DOHH2 (cell line): Measurements from ENCODE around the gene KBTBD8.

Experiments used
- H3F3A ChIP-seq: fragments of 200-600 bp; sonication (generic), shearing (Covaris generic); 2 replicates; pipeline ENCODE4 v1.6.0; 2016; ENCODE audit warnings: antibody characterized with exemption, mild to moderate bottlenecking; ENCODE audit not compliant: control insufficient read depth, insufficient read depth
- H3K27ac ChIP-seq: fragments of 200-600 bp; sonication (generic); 2 replicates; pipeline ENCODE4 v1.5.1; 2014; ENCODE audit warnings: low read depth, mild to moderate bottlenecking, low read length, moderate library complexity
- H3K27me3 ChIP-seq: fragments of 200-600 bp; sonication (generic); 2 replicates; pipeline ENCODE4 v1.6.1; 2014; ENCODE audit warnings: mild to moderate bottlenecking, low read length, mixed read lengths; ENCODE audit not compliant: control insufficient read depth
- H3K36me3 ChIP-seq: fragments of 200-600 bp; sonication (generic); 2 replicates; pipeline ENCODE4 v1.6.1; 2014; ENCODE audit warnings: mild to moderate bottlenecking, low read length, moderate library complexity, mixed read lengths; ENCODE audit not compliant: control insufficient read depth
- H3K4me1 ChIP-seq: fragments of 200-600 bp; sonication (generic); 2 replicates; pipeline ENCODE4 v1.6.1; 2014; ENCODE audit warnings: mild to moderate bottlenecking, low read length, mixed read lengths; ENCODE audit not compliant: control insufficient read depth
- H3K4me2 ChIP-seq: fragments of 200-600 bp; sonication (generic); 2 replicates; pipeline ENCODE4 v1.6.0; 2014; ENCODE audit warnings: mild to moderate bottlenecking, low read length, moderate library complexity
- H3K4me3 ChIP-seq: fragments of 200-600 bp; sonication (generic); 2 replicates; pipeline ENCODE4 v1.5.1; 2014; ENCODE audit warnings: mild to moderate bottlenecking, low read length, mixed read lengths
- H3K79me2 ChIP-seq: fragments of 200-600 bp; sonication (generic); 2 replicates; pipeline ENCODE4 v1.6.1; 2014; ENCODE audit warnings: mild to moderate bottlenecking, low read length, mixed read lengths; ENCODE audit not compliant: control insufficient read depth
- H3K9me2 ChIP-seq: fragments of 200-600 bp; sonication (generic); replicated peaks from 2 replicates; pipeline ENCODE4 v1.6.1; 2014; ENCODE audit warnings: mild to moderate bottlenecking, low read length, mixed read lengths; ENCODE audit not compliant: control insufficient read depth
- H3K9me3 ChIP-seq: fragments of 200-600 bp; sonication (generic); 2 replicates; pipeline ENCODE4 v1.6.1; 2014; ENCODE audit warnings: antibody characterized with exemption, low read length, mixed read lengths; ENCODE audit not compliant: control insufficient read depth, insufficient read depth
- H4K20me1 ChIP-seq: fragments of 200-600 bp; sonication (generic); 2 replicates; pipeline ENCODE4 v1.6.0; 2014; ENCODE audit warnings: low read depth, mild to moderate bottlenecking, antibody characterized with exemption, low read length, moderate library complexity; ENCODE audit not compliant: control insufficient read depth, insufficient read depth
- EZH2phosphoT487 ChIP-seq: fragments of 200-600 bp; sonication (generic); IDR thresholded peaks from 2 replicates; pipeline ENCODE4 v1.6.1; 2017; ENCODE audit warnings: borderline replicate concordance, mild to moderate bottlenecking, antibody characterized with exemption, low read length, moderate library complexity, mixed read lengths
- TF ChIP-seq, protein P1 (sequence below): fragments of 200-600 bp; sonication (generic); IDR thresholded peaks from one replicate; pipeline ENCODE4 v1.5.1; 2014; ENCODE audit warnings: antibody characterized with exemption, mild to moderate bottlenecking, low read depth, low read length; ENCODE audit not compliant: poor library complexity, severe bottlenecking

The KBTBD8 gene

GRCh38 chr3:67034371-67034770 is 36.3 kb downstream of the KBTBD8 start:
- Histone ChIP-seq H3K4me3 (no peak overlapping the region), H3K36me3 (peaks cover 4% of the 10 kb centered on the region; the same call in 1 of the 2 replicates), H3K27ac (no peak overlapping the region), H3K9me2 (no peaks in the 10 kb centered on the region), H3F3A (peaks cover 4% of the 10 kb centered on the region), H3K27me3 (no peaks in the 10 kb centered on the region), H3K9me3 (peaks cover 7% of the 10 kb centered on the region; the same call in 1 of the 2 replicates), H3K4me1 (peaks cover 53% of the 10 kb centered on the region), H3K79me2 (no peaks in the 10 kb centered on the region), H3K4me2 (no peak overlapping the region), H4K20me1 (no peaks in the 10 kb centered on the region)
- TF ChIP-seq EZH2phosphoT487: no peak
- TF ChIP-seq, protein P1, sequence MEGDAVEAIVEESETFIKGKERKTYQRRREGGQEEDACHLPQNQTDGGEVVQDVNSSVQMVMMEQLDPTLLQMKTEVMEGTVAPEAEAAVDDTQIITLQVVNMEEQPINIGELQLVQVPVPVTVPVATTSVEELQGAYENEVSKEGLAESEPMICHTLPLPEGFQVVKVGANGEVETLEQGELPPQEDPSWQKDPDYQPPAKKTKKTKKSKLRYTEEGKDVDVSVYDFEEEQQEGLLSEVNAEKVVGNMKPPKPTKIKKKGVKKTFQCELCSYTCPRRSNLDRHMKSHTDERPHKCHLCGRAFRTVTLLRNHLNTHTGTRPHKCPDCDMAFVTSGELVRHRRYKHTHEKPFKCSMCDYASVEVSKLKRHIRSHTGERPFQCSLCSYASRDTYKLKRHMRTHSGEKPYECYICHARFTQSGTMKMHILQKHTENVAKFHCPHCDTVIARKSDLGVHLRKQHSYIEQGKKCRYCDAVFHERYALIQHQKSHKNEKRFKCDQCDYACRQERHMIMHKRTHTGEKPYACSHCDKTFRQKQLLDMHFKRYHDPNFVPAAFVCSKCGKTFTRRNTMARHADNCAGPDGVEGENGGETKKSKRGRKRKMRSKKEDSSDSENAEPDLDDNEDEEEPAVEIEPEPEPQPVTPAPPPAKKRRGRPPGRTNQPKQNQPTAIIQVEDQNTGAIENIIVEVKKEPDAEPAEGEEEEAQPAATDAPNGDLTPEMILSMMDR: no peak

- peaks cover 13% of the 10 kb centered on the region for H3K9me3 ChIP-seq
- no peak overlapping the region for H3K27ac ChIP-seq
- H3K27me3 ChIP-seq: no peaks in the 10 kb centered on the region
- TF ChIP-seq EZH2phosphoT487: no peak
- TF ChIP-seq, protein P1: peak; percentile 42
- H3F3A ChIP-seq: peaks cover 4% of the 10 kb centered on the region
- no peak overlapping the region for H3K4me2 ChIP-seq
- peaks cover 28% of the 10 kb centered on the region for H3K4me1 ChIP-seq
- no peak overlapping the region for H3K4me3 ChIP-seq
- H3K36me3 ChIP-seq: no peaks in the 10 kb centered on the region
- H3K9me2 ChIP-seq: no peaks in the 10 kb centered on the region
- no peaks in the 10 kb centered on the region for H3K79me2 ChIP-seq
- no peaks in the 10 kb centered on the region for H4K20me1 ChIP-seq
These were observed 39.5 kb downstream of the KBTBD8 start for GRCh38 chr3:67037615-67038014.

- H3K36me3 ChIP-seq: peaks cover 15% of the 10 kb centered on the region
These were observed 46.2 kb downstream of the KBTBD8 start for GRCh38 chr3:67044295-67044694.

More at GRCh38 chr3:67044295-67044694, 46.2 kb downstream of the KBTBD8 start:
- H3K27me3 ChIP-seq: no peaks in the 10 kb centered on the region
- TF ChIP-seq, protein P1: no peak
- TF ChIP-seq EZH2phosphoT487: no peak
- H4K20me1 ChIP-seq: no peaks in the 10 kb centered on the region
- H3K4me3 ChIP-seq: peak overlapping the region; percentile 71
- peaks cover 52% of the 10 kb centered on the region for H3K4me1 ChIP-seq
- H3K27ac ChIP-seq: peak overlapping the region; percentile 100
- H3K4me2 ChIP-seq: peak overlapping the region; percentile 89
- H3K79me2 ChIP-seq: no peaks in the 10 kb centered on the region
- no peaks in the 10 kb centered on the region for H3K9me2 ChIP-seq
- H3F3A ChIP-seq: peaks cover 45% of the 10 kb centered on the region
- peaks cover 18% of the 10 kb centered on the region for H3K9me3 ChIP-seq
